GM19351 (cell line): ENCODE measurements around the gene C16orf87.
"Not testable (repeated sequence)": the region's sequence is repeated elsewhere in the genome, so short reads cannot be mapped to it uniquely, and the experiment has no call there.

Source experiments
- ATAC-seq: cut with Tn5 transposase; IDR thresholded peaks from one replicate; pipeline ENCODE4 v1.9.1; 2021; ENCODE audit warnings: mild to moderate bottlenecking, moderate library complexity; ENCODE audit not compliant: unreplicated experiment

The C16orf87 gene

DNA sequence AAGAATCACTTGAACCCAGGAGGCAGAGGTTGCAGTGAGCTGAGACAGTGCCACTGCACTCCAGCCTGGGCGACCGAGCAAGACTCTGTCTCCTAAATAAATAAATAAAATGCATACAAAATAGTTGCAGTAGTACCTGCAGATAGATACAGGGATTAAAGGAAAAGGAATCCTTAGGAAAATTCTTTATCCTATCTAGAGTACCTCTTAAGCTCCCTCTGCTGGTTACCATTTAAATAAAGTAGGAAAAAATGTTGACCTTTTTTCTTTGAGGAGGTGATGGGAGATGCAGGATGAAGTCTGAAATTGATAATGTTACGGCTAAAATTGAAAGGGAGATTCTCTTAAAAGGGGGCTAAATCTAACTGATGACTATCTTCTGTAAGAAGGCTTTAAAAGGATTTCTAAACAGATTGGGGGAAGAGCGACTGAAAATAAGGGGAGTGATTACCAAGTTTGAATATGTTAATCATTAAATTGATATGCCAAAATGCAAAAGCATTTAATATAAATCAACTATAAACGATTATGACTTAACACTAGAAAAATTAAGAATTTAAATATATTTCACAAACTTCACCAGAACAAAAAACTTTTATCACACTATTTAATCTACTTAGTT lies 29.4 kb downstream of the C16orf87 start:
- no peak for ATAC-seq

DNA sequence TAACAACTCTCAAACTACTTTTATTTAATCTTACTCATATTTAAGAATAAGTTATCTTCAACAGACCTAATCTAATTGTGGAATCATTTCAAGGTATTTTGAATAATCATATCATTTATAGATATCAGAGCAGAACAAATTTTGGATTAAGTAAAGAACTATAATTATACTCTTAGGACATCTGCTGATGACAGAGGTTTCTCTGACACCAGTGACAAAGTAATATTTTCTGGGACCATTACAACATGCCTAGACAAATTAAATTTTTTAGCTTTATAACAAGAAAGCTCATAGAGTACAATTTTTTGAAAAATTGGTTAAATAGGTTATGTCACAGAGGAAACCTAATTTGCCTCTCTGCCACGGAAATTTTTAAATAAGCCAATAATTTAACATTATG lies 30.5 kb downstream of the C16orf87 start:
- ATAC-seq: no peak

DNA sequence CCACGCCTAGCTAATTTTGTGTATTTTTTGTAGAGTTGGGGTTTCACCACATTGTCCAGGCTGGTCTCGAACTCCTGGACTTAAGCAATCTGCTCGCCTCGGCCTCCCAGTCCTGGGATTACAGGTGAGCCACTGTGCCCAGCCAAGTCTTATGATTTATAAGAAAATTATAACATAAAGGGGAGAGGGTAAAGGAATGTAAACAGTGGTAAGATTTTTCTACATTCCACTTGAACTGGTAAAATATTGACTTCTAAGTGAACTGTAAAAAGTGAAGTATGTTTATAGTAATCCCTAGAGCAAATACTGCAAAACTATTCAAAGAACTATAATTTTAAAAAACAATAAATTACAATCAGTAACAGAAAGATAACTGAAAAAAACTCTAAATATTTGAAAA lies 33.5 kb downstream of the C16orf87 start:
- no peak for ATAC-seq

DNA sequence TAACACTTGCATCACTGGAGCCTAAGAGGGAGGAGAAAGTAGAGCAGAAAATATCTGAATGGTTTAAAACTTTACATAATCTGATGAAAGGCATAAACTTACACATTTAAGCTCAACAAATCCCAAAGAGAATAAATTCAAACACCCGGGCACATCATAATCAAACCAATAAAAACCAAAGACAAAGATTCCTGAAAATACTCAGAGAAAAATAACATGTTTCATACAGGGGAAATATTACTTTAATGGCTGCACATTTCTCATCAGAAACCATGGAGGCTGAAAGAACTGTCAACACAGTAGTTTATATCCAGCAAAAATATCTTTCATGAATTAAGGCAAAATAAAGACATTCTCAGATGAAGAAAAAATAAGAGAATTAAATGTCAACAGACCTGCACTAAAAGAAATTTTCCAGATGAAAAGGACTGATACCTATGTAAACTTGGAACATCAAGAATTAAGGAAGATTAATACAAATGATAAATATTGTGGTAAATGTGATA lies 34.2 kb downstream of the C16orf87 start:
- ATAC-seq: no peak

DNA sequence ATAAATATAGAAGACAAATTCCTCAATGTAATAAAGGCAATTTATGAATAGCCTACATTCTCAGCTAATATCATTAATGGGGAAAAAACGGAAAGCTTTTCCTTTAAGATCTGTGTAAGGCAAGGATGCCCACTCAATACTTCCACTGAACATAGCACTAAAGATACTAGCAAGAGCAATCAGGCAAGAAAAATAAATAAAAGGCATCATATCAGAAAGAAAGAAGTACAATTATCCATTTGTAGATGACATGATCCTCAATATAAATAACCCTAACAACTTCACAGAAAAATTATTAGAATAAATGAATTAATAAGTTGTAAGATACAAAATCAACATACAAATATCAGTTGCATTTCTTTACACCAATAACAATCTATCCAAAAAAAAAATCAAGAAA lies 37.1 kb downstream of the C16orf87 start:
- ATAC-seq: no peak

DNA sequence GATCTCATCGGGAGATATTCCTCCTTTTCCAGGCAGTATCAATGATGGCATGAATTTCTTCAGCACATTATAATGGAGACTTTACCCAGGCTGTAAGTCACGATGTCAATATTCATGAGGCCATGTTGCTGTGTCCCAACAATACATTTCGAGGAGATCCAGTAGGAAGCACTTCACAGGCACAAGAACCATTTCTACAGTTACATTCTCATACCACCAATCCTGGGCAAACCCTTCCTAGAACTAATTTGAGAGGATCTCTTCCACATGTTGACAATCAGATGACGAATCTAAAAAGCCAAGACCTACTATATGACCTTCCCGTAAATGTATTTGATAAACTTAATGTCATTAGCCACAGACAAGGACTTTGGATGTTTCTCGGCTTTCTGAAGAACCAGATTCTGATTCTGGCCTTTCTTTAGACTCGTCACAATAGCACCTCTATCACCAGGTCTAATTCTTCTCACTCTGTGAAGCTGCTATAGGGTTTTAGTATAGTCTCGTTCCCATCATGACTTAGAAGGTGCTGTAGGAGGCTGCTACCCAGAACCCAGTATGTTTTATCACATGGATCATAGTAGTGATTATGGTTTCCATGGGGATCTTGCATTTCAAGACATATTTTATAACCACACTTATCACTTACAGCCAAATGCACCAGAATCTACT lies 40.2 kb downstream of the C16orf87 start:
- ATAC-seq: no peak

DNA sequence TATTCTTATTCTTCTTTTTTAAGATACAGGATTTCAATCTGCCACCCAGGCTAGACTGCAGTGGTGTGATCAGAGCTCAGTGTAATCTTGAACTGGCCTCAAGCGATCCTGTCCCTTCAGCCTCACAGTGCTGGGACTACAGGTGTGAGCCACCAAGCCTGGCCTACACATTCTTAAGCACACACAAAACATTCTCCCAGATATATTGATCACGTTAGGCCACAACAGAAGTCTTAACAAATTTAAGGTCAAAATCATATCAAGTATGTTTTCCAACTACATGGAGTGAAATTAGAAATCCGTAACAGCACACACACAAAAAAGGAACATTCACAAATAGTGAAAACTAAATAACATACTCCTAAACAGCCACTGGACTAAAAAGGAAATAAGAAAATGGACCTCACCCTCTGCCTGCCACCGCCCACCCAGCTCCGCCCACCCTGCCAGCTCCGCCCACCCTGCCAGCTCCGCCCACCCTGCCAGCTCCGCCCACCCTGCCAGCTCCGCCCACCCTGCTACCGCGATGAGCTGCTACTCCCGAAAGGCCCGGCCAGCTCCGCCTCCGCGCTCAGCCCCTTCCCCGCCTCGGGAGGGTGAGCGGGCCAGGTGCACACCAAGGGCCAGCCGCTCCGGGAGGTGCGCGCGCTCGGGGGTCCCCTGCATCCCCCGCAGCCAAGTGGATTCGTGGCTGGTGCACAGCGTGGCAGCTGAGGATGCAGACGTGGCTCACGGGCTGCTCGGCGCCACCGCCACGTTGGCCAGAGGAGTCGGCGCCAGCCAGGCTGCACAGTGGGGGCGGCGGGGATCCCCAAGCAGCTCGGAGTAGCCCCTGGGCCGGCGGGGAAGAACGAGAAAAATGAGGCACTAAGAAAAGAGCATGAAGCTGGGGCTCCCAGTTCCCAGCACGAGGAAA lies 41.2 kb downstream of the C16orf87 start:
- ATAC-seq: peak; percentile 73

DNA sequence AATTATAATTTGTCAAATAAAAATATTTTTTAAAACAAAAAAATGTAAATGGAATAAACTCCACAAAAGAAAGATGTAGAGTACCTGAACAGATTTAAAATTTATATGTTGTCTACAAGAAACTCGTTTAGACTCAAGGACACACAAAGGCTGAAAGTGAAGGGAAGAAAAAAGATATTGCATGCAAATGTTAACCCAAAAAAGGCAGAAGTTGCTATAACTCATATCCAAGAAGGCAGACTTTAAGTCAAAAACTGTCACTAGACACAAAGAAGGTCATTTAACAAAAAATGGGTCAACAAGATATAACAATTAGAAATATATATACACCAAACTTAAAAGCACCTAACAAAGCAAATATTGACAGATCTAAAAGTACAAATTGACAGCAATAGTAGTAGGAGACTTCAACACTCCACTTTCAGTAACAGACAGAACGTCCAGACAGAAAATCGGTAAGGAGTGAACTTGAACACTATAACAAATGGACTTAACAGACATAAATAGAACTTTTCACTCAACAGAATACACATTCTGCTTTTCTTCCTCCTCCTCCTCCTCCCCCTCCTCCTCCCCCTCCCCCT lies 42.0 kb downstream of the C16orf87 start:
- ATAC-seq: no peak

DNA sequence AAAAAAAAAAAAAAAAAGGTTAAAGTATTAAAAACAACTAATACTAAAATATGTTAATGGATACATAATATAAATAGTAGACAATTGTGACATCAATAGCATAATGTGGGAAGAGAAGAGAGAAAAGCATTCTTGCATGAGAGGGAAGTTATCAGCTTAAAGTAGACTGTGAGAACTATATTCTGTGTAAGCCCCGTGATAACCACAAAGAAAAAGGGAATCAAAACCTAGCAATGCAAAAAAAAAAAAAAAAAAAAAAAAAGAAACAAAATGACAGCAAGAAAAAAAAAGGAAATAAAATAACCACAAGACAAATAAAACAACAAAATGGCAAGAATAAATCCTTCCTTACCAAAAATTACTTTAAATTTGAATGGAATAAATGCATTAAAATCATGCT lies 43.1 kb downstream of the C16orf87 start:
- ATAC-seq: no peak

DNA sequence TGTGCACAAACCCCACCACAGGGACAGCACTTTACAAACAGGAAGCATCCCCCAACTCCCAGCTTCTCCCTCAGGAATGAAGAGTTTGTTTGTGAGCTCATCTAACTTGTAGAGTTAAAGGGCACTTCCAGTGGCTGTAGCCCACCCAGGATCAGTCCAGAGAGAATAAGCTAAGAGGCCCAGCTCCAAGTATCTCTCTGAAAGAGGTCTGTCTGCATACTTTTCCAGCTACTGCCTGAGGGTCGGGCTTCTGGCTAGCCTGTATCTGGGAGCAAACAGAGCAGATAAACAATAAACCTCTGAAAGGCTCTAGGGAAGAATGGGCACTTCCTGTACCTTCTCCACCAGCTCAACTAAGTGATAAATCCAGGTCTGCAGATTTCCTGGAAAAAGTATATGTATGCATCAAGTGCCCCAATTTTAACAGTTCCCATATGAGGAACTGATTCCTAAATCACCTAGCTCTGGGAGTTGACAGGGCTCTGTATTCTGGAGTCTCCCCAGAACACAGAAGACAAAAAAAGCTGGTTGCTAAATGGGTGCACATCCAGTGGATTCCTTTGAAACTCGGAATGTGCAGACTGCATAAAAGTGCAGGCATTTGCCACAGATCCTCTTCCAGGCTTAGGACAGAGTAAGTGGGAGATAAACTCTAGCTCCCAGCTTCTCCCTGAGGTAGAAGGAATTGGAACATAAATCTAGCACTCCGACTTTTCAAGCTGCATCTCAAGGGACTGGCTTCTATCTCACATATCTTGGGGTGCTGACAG lies 45.7 kb downstream of the C16orf87 start:
- ATAC-seq: no peak

DNA sequence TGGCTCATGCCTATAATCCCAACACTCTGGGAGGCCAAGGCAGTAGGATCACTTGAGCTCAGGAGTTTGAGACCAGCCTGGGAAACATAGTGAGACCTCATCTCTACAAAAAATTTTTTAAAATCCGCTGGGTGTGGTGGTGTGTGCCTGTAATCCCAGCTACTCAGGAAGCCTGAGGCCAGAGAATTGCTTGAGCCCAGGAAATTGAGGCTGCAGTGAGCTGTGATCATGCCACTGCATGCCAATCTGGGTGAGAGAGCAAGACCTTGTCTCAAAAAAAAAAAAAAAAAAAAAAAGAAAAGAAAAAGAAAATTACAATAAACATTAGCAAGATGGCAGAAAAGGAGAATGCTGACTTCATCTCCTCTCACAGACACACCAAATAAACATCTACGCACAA lies 46.4 kb downstream of the C16orf87 start:
- ATAC-seq: not testable (repeated sequence)

DNA sequence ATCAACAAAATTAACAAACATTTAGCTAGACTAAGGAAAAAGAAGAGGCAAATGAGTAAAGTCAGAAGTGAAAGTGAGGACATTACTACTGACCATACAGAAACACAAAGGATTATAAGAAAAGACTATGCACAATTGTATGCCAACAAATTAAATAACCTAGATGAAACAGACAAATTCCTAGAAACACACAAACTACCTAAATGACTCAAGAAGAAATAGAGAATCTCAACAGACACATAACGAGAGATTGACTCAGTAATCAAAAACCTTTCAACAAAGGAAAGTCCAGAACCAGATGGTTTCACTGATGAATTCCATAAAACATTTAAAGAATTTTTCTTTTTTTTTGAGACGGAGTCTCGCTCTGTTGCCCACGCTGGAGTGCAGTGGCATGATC lies 47.2 kb downstream of the C16orf87 start:
- peak; percentile 39 for ATAC-seq

DNA sequence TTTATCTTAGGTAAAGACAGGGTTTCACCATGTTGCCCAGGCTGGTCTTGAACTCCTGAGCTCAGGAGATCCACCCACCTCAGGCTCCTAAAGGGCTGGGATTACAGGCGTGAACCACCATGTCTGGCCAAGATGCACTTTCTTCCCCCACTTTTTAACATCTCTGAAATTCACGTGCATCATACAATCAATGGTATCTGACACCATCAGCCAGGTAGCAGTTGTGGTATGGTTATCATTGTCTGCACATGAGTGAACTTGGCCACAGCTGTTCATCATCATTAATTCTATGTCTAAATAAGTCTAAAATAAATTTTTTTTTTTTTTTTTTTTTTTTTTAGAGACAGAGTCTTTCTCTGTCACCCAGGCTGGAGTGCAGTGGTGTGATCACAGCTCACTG lies 48.7 kb downstream of the C16orf87 start:
- ATAC-seq: no peak

DNA sequence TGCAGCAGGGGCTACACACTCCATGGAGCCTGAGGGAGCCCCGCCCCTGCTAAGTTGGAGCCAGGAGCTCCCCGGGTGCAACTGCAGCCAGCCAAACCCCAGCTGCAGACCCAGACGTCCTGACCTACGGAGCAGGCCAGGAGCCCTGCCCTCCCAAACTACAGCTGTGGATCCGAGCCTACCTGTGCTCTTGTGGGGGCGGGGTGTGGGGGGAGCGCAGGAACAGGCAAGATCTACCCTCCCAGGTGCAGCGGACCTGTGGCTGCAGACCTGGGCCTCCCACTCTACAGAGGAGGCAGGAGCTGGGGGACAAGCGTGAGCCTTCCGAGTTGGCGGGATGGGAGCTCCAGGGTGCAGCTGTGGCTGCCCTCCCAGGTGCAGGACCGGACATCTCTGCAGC lies 53.2 kb downstream of the C16orf87 start:
- no peak for ATAC-seq

DNA sequence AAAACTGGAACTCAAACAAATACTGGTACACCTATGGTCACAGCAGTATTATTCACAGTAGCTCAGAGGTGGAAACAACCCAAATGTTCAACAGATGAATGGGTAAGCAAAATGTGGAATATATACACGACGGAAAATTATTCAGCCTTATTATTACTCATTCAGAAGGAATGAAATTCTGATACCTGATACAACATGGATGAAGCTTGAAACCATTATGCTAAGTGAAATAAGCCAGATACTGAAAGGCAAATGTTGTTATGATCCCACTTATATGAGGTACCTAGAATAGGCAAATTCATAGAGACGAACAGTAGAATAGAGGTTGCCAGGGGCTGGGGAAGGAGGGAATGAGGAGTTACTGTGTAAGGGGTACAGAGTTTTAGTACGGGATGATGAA lies 55.8 kb downstream of the C16orf87 start:
- peak; percentile 27 for ATAC-seq

DNA sequence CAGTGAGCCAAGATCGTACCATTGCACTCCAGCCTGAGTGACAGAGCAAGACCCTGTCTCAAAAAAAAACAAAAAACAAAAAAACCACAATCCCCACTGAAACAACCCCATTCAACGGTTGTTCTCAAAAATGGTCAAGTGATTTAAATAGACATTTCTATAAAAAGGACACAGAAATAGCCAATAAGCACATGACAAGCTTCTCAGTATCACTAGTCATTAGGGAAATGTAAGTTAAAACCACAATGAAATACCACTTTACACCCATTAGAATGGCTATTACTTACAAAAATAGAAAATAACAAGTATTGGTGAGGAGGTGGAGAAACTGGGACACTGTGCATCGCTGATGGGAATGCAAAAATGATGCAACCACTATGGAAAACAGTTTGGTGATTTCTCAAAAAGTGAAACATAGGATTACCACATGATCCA lies 56.2 kb downstream of the C16orf87 start:
- peak; percentile 87 for ATAC-seq

DNA sequence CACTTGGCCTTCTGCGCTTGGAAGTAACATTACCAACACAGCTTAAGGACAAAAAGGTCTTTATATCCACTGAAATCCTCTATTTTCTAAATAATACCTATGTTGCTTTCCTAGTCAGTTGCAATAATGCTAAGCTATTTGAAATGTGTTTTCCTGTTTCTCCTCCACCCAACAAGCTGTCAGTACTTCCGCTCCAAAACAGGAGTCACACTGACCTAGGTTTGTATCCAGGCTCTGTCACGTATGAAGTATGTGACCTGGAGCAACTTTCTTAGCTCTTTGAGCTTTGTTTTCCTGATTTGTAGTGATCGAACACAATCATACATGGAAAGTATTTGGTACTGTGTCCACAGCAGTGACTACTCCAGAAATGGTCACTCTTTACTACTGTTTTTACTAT lies 58.5 kb downstream of the C16orf87 start:
- no peak for ATAC-seq

DNA sequence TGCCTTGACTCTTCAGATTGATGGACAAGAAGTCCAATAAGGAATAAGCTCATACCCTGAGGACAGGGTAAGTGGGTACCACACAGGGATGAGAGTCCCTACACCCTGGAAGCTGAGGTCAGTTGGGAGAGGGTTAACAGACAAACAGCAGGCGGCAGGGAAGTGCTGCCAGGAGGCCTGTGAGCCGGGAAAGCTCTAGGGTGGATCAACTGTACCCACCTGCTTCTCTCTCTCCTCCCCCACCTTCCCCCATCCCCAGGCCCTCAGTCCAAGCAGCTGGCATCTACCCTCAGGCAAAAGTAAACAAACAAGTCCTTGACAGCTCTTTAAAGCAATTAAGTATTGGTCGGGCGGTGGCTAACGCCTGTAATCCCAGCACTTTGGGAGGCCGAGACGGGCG lies 62.2 kb downstream of the C16orf87 start:
- no peak for ATAC-seq

DNA sequence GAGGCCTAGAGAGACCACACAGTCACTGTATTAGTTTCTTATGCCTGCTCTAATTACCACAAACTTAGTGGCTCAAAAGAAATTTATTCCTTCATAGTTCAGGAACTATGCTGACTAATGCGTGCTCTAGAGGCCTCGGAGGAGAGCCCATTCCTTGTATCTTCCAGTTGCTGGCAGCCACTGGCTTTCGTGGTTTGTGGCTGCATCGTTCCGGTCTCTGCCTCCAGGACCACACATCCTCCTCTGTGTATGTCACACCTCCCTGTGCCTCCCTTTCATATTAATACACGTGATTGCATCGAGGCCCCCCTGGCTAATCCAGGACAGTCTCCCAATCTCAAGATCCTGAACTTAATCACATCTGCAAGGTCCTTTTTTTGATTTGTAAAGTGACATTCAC lies 65.9 kb downstream of the C16orf87 start:
- no peak for ATAC-seq

DNA sequence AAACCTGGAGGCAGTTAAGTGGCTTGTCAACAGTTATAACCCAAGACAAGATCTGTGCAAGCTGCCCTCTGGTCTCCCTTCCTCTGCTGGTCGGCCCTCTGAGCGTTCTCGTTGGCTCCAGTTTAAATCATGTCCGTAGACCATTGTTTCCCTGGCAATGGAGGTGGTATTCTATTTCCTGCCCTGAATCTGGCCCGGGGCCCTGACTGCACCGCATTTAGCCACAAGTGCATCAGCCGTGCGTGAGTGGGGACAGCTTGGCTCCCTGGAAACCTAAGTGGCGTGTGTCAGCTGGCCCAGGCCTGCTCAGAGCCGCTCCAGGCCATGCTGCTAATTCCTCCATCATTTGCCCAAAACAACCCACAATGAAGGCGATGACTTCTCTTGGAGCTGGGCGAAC lies 67.8 kb downstream of the C16orf87 start:
- no peak for ATAC-seq

DNA sequence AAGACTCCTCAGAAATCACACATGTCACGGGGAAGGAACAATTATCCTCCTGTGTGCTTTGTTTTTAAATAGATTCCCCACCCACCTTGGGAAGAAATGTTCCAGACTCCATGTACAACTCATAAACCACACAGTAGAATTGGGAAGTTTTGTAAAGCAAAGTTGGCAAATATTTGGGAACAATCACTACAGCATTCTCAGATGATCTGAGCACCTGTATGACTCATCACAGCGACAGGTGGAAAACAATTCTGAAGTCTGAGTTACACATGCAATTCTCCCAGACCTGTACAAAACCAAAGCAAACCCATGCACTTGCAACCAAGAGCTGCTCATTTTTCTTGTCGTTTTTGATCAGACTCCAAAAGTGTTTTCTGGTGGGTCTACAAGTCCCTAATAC lies 68.4 kb downstream of the C16orf87 start:
- ATAC-seq: no peak
